Medulla oblongata (tissue), 1 donor: ENCODE measurements around the gene CETN1.

Experiments used
- DNase-seq: peaks from one replicate; pipeline ENCODE4 v3.0.0-alpha.2; 2015; ENCODE audit errors: extremely low spot score

CETN1 gene

DNA sequence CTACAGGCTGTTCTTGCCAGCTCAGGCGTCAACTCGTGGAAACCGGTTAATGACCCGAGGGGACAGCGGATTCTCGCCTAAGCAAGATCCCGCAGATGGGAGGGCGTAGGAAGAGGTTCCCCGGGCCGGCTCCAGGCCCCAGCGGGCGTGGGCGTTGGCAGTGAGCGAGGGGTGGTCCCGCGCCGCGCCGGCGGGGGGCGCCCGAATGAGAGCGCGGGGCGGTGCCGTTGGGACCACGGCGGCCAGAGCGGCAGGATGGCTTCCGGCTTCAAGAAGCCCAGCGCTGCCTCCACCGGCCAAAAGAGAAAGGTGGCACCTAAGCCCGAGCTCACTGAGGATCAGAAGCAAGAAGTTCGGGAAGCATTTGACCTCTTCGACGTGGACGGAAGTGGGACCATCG, at the start of gene CETN1:
Gene CETN1, plus strand, starts transcription at position 227 of the 400 bp plus-strand sequence. Its CDS starts 29 bp downstream, at position 256.
- DNase-seq = no peak

GRCh38 chr18:532018-532417, 48.2 kb upstream of the CETN1 start:
- no peak for DNase-seq

DNA sequence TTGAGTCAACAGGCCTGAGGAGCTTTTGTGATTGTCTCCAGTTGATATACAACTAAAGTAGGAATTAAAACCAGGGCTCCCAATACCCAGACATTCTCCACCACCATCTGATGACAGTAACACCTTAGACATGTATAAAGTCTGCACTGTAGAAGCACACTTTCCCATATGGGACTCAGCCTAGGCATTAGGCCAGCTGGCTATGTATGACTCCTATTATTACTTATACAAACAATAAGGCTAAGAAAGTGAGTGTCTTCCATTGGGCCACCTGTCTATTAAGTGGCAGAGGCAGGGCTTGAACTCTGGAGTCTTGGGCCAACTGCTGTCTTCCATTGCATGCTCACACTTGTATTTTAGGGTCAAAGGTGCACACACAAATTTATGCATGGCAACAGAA, 47.5 kb upstream of the CETN1 start:
- DNase-seq = no peak

DNA sequence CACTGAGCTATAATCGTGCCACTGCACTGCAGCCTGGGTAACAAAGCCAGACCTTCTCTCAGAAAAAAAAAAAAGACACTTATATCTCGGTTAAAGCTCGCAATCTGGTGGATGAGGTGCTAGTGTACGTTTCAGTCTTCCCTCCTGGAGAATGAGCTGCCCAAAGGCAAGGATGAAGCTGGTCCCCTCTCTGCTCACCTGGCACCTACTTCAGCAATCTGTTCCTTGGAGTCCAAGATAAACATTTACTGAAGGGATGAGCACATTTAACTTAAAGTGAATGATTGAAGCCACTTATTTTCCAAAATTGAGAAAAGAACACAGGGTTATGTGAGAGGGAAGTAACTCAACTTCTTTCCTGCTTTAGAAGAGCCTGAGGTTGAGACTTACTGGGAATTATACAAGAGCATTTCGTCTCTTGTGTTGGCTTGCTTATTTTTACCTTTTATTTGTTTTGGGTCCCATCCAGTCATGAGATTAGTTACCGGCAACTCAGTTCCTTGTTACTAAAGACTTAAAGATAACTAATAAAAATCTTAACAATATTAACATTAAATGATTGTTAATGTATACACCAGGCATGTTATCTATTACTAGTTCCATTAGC, 46.1 kb upstream of the CETN1 start:
- no peak for DNase-seq

DNA sequence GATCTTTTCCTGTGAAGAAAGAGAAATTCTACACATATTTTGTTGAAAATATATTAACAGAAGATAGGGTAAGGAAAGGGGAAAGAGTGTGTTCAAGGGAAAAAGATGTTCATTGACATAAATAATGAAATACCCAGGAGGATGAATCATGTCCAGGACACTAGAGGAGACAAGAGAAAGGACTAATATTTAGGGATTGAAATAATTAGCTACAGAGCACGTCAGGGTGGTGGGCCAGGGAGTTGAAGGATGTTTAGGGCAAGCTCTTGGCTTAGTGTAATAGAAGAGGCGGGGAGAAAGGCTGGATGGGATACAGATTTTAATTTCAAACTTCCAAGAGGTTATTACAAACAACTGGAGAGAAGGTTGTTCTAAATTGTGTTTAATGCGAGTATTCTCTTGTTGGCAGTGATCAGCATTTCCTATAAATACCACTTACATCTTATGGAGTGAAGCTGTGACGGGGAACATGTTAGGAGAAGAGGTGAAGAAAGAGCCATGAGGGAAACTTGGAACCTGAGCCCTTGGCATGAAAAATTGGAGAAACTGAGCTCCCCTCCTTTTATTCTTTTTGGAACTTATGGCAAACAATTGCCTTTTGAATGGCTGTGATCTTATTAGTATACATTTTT, 36.6 kb upstream of the CETN1 start:
- DNase-seq = no peak

- no peak for DNase-seq
Observed at GRCh38 chr18:549967-550366, 30.2 kb upstream of the CETN1 start.

GRCh38 chr18:551404-552061, 28.6 kb upstream of the CETN1 start:
- no peak for DNase-seq

- DNase-seq = no peak
Observed at GRCh38 chr18:555705-556457, 24.3 kb upstream of the CETN1 start.

DNA sequence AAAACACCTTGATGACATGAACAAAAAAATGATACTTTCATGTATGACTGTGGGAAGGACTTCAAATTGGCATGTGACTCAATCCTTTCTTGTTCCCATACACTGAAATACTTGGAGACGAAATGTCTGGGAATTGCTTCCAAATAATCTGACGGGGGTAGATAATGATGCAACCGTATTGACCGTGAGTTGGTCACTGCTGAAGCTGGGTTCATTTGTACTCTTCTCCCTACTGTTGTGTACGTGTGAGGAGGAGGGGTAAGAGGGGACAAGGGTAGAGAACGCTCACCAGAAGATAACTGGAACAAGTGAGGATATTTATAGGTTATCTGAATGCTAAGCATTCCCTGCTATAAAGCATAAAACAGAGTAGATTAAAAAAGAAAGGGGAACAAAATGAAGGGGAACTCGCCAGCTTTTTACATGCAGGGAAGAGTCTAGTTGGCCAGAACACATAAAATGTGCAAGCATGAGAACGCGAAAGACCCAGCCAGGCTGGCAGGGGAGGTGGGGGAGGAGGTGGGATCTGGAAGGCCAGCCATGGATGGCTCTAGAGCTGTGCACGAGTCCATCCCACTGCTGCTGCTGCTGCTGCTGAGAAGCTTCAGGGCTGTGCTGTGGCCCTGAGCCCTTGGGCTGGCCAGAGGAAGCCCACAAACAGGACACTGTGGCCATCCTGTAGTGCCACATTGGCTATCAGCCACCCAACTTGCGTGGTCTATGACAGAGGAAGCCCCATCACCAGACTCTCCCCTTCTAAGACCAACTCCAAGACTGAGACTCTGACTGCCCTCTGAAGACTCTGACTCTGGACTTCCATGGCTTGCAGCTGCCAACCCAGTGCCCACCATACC, 15.2 kb upstream of the CETN1 start:
- peak; percentile 20 for DNase-seq

DNA sequence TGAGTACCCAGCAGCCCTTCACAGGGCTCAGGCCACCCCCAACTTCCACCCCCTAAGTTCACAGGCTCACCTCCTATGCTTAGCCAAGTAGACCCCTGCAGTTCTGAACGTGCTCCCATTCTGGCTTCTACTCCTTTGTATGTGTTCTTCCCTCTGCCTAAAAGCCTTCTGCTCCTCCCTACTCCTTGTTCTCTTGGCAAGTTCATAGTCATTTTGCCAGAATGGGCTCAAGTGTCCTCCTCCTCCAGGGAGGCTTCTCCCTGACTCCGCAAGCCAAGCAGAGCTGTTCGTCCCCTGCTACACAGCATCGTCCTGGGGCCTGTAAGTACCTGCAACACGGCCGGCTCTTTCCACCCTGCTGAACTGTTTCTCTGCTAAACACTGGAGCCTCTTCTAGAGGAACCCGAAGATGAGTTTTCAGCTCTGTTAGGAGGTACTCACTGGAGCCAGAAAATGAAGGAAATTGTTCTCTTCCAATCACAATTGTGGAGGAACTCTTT, 14.6 kb upstream of the CETN1 start:
- DNase-seq = no peak

GRCh38 chr18:567122-567521, 13.1 kb upstream of the CETN1 start:
- no peak for DNase-seq

DNA sequence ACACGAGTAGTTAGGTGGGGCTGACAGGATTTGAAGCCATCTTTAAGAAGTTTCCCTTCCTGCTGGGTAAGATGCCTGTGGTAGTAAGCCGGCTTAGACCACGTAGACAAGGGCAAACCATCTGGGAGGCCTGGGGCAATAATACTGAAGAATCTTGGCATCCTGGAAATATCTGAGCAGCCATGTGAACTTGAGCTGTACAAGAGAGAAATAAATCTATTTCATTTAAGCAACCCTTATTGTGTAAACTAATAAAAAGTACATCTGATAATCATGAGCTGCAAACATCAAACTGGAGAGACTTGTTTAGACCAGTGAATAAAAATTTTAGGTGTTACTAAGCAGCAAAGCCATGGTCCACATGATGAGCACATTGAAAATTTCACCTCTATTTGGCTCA, 11.4 kb upstream of the CETN1 start:
- no peak for DNase-seq

- DNase-seq = no peak
Observed at GRCh38 chr18:570256-570655, 9.9 kb upstream of the CETN1 start.

GRCh38 chr18:570697-571096, 9.5 kb upstream of the CETN1 start:
- DNase-seq = no peak

DNA sequence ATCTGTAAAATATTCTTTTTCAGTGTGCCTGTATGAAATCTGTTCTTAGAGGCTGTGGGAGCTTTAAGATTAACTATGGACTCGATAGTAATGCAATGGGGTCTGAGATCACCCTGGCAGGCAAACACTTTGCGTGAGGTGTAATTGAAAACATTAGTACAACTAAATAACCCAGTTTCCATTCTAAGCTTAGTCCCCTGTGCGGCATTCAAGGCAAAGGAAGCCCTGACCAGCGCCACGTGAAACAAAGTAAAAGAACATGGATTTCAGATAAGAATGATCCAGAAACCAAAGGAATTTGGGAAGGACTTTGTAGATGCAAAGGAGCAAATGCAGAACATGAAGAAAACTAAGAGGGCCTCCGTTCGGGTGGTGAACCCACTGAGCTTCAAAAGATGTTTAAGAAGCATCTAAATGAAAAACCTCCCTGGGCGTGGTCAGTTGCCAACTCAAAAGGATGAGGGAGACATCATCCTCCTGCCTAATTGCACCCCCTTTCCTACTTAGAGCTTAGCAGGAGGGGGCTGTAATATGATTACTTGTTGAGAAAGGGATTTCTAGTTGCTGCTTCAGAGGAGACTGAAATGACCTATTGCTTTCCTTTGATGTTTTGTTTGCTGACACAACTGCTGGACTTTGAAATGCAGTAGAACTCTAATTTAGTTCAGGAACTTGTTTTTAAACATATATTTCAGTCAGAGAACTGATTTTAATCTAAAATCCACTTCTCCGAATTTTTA, 7.9 kb upstream of the CETN1 start:
- no peak for DNase-seq

- DNase-seq = no peak
Observed at GRCh38 chr18:572831-573289, 7.3 kb upstream of the CETN1 start.

DNA sequence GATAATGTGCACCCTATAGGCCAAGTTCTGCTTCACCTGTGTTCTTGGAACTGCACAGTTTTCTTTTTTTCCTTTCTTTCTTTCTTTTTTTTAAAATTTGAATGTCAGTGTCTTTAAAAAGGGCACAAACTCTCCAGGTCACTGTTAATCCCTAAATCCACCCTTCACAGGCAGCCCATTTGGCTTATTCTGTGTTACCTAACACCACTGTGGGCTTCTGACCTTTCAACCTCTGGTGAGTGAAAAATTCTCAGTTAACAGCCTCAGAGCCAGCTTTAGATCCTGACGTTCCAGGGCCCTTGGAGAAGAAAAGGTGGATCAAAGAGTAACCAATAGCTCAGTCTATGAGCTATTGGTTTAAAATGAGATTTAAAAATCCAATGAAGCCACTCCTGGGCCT, 6.8 kb upstream of the CETN1 start:
- no peak for DNase-seq

- peak; percentile 31 for DNase-seq
Observed at GRCh38 chr18:574149-574860, 5.9 kb upstream of the CETN1 start.

DNA sequence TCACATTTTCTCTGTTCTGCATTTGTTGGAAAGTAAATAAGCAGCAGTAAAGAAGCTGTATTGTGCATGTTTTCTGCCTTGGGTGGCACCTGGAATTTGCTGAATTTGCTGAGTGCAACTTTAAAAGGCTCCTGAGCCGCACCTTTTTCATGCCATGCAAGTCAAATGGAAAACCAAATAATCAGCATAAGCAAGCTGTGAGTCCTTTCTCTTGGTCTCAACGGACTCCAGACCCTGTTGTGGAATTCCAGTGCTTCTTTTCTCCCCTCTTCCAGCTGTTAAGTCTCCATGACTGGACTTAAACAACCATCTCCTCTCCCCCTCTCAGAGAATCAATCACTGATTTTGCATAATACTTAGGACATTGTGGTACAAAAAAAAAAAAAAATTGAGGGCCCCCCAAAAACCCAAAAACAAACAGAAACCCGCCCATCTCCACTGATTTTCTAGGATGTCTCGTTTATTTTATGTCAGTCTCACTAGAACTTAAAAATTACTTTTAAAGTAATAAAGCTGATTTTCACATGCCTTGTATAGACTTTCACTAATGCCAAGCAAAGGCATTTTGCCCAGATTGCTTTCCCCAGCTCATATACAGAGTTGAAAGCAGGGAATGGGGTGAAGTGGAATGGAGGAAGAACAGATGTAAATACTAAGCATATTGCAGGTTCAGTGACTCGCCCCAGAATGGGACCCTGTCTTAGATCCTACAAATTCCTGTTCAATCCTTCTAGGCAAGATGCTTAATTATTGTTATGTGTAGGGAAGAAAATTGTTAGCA, 5.1 kb upstream of the CETN1 start:
- DNase-seq = no peak
